HG02588 (cell line): Measurements from ENCODE around the gene IRF1.
A peak's percentile ranks its signal among the peaks of the same experiment; 100 is the strongest.
"Not testable (repeated sequence)": the region's sequence is repeated elsewhere in the genome, so short reads cannot be mapped to it uniquely, and the experiment has no call there.

Source experiments
- ATAC-seq: cut with Tn5 transposase; IDR thresholded peaks from one replicate; pipeline ENCODE4 v1.9.1; 2021; ENCODE audit warnings: mild to moderate bottlenecking, moderate library complexity; ENCODE audit not compliant: unreplicated experiment

The IRF1 gene, protein sequence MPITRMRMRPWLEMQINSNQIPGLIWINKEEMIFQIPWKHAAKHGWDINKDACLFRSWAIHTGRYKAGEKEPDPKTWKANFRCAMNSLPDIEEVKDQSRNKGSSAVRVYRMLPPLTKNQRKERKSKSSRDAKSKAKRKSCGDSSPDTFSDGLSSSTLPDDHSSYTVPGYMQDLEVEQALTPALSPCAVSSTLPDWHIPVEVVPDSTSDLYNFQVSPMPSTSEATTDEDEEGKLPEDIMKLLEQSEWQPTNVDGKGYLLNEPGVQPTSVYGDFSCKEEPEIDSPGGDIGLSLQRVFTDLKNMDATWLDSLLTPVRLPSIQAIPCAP

DNA sequence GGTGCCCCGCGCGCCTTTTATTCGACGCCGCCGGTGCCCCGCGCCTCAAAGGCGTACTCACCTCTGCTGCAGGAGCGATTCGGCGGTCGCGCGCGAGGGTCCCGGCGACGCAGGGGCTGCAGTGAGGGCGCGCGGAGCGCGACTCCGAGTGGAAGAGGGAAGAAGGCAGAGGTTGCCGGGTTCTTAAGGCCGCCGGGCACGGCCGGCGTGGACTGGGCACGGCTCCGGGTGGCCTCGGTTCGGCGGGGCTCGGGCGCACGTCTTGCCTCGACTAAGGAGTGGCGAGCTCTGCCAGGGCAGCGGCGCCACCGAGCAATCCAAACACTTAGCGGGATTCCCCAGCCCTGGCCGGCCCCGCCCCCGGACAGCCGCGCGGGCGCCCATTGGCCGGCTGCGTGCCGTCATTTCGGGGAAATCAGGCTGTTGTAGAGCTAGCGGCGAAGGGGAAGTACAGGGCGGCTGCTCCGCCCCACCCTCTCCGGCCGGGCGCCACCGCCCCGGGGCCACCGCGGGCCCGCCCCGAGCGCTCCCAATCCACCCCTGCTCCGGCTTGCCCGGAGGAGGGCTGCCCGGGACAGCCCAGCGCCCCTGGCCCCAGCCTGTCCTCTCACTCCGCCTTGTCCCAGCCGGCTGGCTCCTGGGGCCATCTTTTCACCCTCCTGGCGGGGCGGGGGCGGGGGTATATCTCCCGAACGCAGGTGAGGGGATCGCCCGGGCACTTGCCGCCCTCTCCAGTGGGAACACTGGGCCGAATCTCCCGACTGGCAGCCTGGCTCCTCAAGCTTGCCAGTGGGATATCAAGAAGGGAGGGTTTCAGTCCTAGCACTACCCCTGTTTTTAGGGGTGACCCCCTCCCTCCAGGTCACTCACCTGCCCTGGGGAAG, at the start of gene IRF1:
Gene IRF1, minus strand, starts transcription at position 290 of the 884 bp plus-strand sequence. CDS start 1,295 bp downstream, outside the sequence.
- peak; percentile 78 for ATAC-seq

DNA sequence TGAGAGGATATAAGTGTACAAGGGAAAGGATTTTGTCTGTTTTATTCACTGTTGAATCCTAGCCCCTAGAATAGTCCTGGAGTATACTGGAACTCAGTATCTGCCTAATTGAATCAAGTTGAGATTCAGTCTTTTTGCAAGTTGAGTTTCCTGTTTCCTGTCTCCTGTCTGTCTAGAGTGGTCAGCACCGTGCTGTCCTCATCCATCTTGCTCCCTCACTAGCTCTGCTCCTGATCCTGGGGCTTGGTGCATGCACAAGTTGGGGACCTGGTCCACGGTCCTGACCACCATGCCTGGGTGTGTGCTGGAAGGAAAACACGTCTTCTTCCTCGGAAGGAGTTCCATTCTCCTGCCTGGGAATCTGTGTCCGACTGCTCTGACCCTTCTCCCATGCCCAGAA, 49.6 kb upstream of the IRF1 start:
- no peak for ATAC-seq

GRCh38 chr5:132539716-132540115, 49.1 kb upstream of the IRF1 start:
- ATAC-seq, result no peak

DNA sequence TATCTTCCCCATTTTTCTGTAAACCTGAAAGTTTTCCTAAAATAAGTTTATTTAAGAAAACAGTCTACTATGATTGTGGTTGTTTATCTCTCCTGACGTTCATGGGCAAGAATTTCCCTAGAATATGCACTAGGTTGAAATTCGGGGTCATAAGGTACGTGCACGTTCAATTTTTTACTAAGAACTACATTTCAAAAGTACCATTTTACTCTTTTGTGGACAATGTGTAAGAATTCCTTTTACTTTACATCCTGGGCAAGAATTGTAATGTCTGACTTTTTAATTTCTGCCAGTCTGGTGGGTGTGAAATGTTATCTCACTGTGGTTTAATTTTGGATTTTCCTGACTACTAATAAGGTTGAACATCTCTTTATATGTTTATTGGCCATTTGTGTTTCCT, 40.4 kb upstream of the IRF1 start:
- ATAC-seq, result no peak

DNA sequence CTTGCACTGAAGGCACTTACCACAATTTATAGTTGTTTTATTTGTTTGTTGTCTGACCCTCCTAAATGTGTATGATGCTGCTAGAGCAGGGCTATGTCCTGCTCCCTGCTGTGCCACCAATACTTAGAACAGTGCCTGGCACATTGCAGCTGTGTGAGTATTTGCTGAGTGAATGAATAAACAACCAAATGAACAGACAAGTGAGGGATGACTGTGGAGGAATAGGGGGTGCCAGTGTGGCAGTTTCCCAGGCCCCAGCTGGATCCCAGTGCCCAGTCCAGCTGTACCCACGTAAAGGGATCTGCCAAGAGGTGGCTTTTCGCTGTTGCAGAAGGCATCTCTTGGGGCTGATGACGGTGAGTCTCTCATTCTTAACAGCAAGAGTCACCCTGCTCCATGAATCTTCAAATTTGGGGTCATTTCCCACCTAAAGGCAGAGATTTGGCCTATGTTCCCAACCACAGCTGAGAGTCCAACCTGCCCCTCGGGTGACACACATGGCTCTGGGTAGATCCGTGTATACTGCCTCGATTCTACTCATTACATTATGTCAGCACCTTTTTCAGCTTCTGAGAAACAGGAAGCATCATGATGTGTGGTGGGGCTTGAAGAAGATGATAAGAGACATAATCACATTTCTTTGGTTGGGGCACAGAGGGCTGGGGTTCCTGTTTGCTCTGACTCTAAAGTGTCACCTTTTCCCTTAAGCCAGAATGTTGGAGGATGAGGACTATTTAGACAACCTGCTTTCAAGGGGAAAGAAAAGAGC, 38.5 kb upstream of the IRF1 start:
- no peak for ATAC-seq

DNA sequence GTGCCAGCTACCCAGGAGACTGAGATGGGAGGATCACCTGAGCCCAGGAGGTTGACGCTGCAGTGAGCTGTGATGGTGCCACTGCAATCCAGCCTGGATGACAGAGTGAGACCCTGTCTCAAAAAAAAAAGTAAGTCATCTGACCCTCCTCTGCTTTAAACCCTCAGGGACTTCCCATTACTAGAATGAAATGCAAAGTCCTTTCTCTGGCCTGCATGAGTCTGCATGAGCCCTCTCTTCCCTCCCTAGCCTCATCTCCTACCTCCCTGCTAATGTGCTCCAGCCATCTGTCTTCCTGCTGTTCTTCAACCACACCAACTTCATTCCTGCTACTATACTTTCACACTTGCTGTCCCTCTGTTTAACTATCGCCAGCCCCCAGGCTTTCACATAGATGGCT, 37.4 kb upstream of the IRF1 start:
- no peak for ATAC-seq

DNA sequence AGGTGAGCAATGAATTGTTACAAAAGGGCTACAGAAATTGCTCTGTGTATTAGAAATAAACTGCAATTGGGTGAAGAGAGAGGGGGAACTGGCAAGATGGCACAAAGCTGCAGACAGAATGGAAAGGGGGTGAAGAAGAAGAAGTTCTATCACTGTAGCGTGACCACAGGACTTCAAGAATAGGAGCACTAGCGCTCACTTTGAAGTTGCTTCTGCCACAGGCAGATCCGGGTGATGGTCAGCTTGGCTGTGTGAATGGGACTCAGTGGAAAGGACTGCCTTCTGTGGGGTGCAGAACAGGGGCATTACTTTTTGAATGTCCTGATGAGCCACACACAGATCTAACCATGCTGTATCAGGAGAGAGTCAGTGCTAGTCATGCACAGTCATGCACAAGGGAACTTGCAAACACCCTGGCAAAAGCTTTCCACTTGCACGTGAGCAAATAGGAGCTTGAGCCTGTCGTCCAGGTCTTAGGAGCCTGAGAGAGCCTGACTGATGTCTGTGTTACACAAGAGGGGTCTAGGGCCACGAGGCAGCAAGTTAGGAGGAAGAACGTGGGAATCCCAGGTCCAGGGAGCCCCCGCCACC, 36.5 kb upstream of the IRF1 start:
- ATAC-seq, result no peak

DNA sequence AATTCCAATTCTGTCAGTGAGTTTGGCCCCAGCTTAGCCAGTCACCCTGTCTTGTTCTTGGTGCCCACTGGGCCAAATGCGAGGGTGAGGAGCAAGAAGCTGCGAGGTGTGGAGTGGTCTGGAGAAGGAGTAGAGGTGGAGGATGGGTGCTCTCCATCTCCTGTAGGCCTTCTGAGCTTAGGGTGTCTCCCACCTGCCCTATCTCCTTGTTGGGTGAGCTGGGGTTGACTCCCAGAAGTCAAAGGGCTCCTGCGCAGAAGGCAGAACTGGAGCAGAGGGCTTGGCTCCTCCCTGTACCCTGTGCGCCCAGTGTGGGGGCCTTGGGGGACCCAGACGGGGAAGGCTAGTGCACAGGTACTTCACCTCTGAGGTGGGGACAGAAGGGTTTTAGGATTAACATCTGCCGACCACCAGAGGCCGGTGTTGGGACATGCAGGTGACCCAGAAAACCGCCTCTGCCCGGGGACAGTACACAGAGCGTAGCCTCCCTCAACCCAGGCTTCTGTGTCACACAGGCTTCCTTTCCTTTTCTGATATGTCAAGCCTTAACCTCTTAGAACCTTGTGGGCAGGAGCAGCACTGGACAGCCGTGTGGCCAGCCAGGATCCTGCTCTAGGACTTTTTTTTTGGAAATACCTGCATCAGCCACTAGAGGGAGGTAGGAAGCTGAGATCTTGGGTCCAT, 35.9 kb upstream of the IRF1 start:
- ATAC-seq, result peak; percentile 36

DNA sequence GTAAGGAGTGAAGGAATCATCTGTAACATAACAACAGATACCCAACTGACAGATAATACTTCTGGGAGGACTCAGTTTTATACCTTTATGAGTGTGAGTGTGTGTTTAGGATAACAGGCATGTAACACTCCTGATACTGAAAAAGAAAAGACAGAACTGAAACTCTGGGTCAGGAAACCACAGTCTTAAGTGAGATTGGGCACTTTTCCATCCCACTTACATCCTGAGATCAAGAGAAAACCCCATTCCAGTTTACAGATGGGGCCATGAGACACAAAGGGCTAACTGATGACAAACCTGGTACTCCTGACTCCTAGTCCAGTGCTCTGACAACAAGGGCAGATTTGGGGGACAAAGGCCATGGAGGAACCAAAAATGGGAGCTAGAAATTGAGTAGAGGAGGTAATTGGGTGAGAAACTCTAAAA, 34.7 kb upstream of the IRF1 start:
- ATAC-seq, result peak; percentile 73

GRCh38 chr5:132524877-132525276, 34.3 kb upstream of the IRF1 start:
- not testable (repeated sequence) for ATAC-seq

DNA sequence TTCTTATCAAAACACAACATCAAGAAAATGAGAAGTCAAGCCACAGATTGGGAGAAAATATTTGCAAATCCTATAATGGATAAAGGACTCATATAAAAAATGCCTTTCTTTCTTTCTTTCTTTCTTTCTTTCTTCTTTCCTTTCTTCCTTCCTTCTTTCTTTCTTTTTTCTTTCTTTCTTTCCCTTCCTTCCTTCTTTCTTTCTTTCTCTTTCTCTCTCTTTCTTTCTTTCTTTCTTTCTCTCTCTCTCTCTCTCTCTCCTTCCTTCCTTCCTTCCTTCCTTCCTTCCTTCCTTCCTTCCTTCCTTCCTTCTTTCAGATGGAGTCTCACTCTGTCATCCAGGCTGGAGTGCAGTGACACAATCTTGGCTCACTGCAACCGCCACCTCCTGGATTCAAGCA, 31.5 kb upstream of the IRF1 start:
- ATAC-seq, result not testable (repeated sequence)

- ATAC-seq, result not testable (repeated sequence)
Observed at GRCh38 chr5:132513618-132514336, 23.2 kb upstream of the IRF1 start.

DNA sequence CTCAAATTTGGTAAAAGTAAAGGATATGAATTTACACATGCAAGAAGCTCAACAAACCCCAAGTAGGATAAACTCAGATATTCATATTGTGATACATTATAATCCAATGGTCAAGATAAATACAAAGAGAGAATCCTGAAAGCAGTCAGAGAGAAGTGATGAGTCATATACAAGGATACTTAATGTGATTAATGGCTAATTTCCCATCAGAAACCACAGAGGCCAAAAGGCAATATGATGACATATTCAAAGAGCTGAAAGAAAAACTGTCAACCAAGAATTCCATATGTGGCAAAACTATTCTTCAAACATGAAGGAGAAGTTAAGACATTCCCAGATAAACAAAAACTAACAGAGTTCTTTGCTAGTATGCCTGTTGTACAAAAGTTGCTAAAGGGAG, 19.5 kb upstream of the IRF1 start:
- no peak for ATAC-seq

DNA sequence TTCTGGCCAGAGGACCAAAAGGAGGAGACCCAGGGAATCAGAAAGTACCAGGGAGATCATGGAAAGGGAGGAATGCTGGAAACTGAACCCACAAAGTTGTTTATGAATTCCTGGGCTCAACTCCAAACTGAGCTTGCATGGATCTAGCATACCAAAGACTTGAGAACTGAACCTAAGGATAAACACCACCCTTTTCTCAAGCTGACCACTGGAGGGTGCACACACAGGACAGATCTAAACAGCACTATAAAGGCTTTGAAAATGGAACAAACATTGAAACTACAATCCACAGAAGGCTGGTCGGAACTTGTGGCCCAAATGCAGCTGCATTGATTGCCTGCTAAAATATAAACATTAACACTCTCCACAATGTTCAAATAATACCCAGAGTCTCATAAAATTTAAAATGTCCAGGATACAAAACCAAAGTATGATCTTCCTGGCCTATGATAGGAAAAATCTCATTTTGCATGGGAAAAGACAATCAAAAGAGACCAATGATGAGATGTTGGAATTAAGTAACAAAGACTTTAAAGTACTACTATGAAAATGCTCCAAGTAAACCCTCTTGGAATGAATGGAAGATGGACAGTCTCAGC, 15.6 kb upstream of the IRF1 start:
- ATAC-seq, result peak; percentile 51

GRCh38 chr5:132505641-132506040, 15.1 kb upstream of the IRF1 start:
- no peak for ATAC-seq

- ATAC-seq, result no peak
Observed at GRCh38 chr5:132504746-132505145, 14.2 kb upstream of the IRF1 start.

DNA sequence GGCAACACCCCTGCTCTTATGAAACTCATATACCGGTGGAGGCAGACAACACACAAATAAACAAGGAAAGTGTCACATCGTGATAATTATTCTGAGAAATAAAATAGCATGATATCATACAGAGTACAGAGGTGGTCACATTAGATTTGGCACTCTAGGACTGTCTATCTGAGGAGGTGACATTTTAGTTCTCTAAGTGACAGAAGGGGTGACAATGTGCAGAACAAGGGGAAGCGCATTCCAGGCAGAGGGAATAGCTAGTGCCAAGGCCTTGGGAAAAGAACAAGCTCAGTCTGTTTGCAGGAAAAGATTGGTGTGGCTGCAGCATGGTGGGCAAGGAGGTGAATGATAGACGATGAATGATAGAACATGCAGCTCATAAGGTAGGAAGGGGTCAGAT, 12.7 kb upstream of the IRF1 start:
- ATAC-seq, result no peak

- ATAC-seq, result no peak
Observed at GRCh38 chr5:132501961-132502931, 11.7 kb upstream of the IRF1 start.
